GM19395 (cell line): Measurements from ENCODE around the gene MYOT.

Experiments
- ATAC-seq: cut with Tn5 transposase; IDR thresholded peaks from one replicate; pipeline ENCODE4 v1.9.1; 2021; ENCODE audit warnings: mild to moderate bottlenecking, moderate library complexity; ENCODE audit not compliant: unreplicated experiment

Gene MYOT

GRCh38 chr5:137899493-137899892 is 31.8 kb downstream of the MYOT start:
- ATAC-seq, result no peak

DNA sequence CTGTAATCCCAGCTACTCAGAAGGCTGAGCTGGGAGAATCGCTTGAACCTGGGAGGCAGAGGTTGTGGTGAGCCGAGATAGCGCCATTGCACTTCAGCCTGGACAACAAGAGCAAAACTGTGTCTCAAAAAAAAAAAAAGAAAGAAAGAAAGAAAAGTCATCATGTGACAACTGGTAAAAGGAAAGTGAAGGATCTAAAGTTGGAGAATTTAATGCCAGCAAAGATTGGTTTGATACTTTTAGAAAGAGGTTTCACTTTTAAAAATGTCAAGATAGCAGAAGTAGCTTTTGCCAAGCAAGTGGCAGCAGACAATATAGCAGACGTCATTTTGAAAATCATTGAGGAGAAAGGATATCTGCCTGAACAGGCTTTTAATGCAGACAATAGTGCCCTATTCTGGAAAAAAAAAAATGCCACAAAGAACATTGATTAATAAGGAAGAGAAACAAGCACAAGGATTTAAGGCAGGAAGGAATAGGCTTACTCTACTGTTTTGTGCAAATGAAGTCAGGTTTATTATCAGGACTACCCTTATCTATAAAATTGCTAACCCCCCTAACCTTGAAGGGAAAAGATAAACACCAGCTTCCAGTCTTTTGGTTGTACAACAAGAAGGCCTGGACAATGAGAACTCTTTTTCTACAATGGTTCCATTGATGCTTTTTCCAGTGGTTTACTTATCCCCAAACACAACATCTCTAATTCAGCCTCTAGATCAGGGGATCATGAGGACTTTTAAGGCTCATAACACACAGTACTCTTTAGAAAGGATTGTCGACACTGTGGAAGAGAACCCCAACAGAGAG is 33.6 kb downstream of the MYOT start:
- ATAC-seq, result no peak

DNA sequence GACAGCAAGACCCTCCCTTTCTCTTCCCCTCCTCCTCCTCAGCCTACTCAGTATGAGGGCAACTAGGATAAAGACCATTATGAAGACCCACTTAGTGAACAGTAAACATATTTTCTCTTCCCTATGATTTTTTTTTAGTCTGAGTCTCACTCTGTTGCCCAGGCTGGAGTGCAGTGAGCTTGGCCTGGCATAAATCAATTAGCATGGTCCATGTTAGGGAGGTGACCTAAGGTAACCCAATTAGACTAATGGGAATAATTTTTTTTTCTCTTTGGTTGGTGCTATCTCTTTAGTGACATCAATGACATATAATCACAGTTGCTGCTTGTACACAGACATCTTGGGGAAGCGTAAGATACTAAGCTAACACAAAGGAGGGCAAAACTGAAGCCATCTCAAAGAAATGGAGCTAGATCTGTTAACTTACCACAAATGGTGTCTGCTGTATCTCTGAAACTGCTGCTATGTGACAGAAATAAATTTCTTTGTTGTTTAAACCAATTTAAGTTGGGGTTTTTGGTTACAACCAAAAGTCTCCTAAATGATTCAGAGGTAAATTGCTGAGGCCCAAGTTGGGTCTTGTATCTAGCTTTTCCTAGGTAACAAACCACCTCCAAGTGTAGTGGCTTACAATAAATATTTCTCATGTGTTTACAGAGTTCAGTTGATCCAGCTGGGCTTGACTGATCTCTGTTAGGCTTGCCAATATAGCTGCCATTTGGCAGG is 34.9 kb downstream of the MYOT start:
- ATAC-seq, result no peak

DNA sequence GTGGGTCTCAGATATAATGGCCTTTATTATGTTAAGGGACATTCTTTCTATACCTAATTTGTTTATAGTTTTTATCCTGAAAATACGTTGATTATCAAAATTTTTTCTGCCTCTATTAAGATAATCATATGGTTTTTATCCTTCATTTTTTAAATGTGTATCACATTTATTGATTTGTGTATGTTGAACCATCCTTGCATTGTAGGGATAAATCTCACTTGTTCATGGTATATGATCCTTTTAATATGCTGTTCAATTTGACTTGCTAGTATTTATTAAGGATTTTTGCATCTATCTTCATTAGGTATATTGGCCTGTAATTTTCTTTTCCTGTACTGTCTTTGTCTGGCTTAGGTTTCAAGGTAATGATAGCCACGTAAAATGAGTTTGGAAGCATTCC is 47.1 kb downstream of the MYOT start:
- ATAC-seq, result no peak

- ATAC-seq, result no peak
Observed at GRCh38 chr5:137916923-137917322, 49.3 kb downstream of the MYOT start.

GRCh38 chr5:137921931-137922330 is 54.3 kb downstream of the MYOT start:
- ATAC-seq, result no peak

GRCh38 chr5:137923856-137924255 is 56.2 kb downstream of the MYOT start:
- no peak for ATAC-seq

DNA sequence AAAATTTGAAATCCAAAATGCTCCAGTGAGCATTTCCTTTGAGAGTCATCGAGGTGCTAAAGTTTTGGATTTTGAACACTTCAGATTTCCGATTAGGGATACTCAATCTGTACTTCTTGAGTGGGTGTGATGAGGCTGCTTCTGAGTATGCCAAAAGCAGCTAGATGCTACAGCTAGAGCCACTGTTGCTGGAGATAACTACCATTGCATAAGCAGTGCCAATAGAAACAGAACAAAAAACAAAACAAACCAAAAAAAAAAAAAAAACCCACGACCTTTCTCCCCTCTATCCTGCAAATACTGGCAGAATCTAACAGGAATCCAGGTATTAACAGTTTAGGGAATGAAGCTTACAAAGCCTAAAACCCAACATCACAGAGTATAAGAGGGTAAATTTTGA is 65.1 kb downstream of the MYOT start:
- no peak for ATAC-seq

- no peak for ATAC-seq
Observed at GRCh38 chr5:137933491-137933911, 65.8 kb downstream of the MYOT start.

- ATAC-seq, result no peak
Observed at GRCh38 chr5:137935190-137935589, 67.5 kb downstream of the MYOT start.

- ATAC-seq, result no peak
Observed at GRCh38 chr5:137935694-137936093, 68.0 kb downstream of the MYOT start.
